GM12878 (cell line): ENCODE data around the gene GPC3. TPM values are rescaled to one million over a fixed set of nuclear protein-coding genes. Genes with fewer than 3 reads are reported as not detected.

Experiments
- ATAC-seq: fragments of 200-7000 bp; cut with Tn5 transposase; 3 replicates; pipeline ENCODE4 v1.9.1; 2020; ENCODE audit warnings: mild to moderate bottlenecking, moderate library complexity
- BruUV-seq: library from RNA; stranded (reverse); fragments of 400-500 nt; replicated peaks from 2 replicates; lab custom pipeline; 2021; lab: Mats Ljungman, UMichigan
- CTCF ChIA-PET: fragments of 300-600 bp; sonication (Branson Sonifier 250); formaldehyde crosslinking; extraction: SDS; loops from one replicate; lab custom pipeline; 2021; ENCODE audit warnings: inconsistent platforms; lab: Yijun Ruan, JAX
- POLR2A ChIA-PET: fragments of 350-600 bp; formaldehyde crosslinking; extraction: SDS; loops from one replicate; lab custom pipeline; 2021; ENCODE audit warnings: inconsistent platforms; lab: Charles Lee
- RAD21 ChIA-PET: fragments of 300-600 bp; sonication (Branson Sonifier 250); formaldehyde crosslinking; loops from one replicate; lab custom pipeline; 2023; ENCODE audit warnings: antibody characterized with exemption; ENCODE audit not compliant: unreplicated experiment; lab: Charles Lee
- SMC1A ChIA-PET: fragments of 300-600 bp; sonication (Branson Sonifier 250); formaldehyde crosslinking; loops from one replicate; lab custom pipeline; 2023; ENCODE audit not compliant: unreplicated experiment, uncharacterized antibody; lab: Charles Lee
- DNase-seq: peaks from one replicate; pipeline ENCODE4 v3.0.0-alpha.2; 2011; ENCODE audit warnings: low read depth, low spot score
- FAIRE-seq: peaks from 3 replicates; lab custom pipeline; 2011; peaks lifted over from hg19 to GRCh38; lab: Jason Lieb, UNC
- H2AFZ ChIP-seq: 2 replicates; pipeline ENCODE4 v1.6.0; 2011; ENCODE audit warnings: low read depth, low read length, control low read depth; ENCODE audit not compliant: control insufficient read depth
- H3K27ac ChIP-seq: 2 replicates; pipeline ENCODE4 v1.5.1; 2011; ENCODE audit warnings: control low read depth; ENCODE audit not compliant: control insufficient read depth, insufficient read depth
- H3K27me3 ChIP-seq, 2 experiments: replicated peaks in 1 of 2; 2 replicates each; pipeline versions ENCODE4 v1.6.0 to v1.6.1; 2011; ENCODE audit warnings: low read length in 1 of 2; ENCODE audit not compliant: control insufficient read depth in 2 of 2, insufficient read depth in 2 of 2
- H3K36me3 ChIP-seq, 2 experiments: 2 replicates each; pipeline ENCODE4 v1.5.1; 2011; ENCODE audit warnings: low read length in 1 of 2; ENCODE audit not compliant: control insufficient read depth in 2 of 2, insufficient read depth in 2 of 2
- H3K4me1 ChIP-seq: 2 replicates; pipeline ENCODE4 v1.6.1; 2011; ENCODE audit warnings: mild to moderate bottlenecking, low read length, moderate library complexity, mixed read lengths; ENCODE audit not compliant: control insufficient read depth, insufficient read depth
- H3K4me2 ChIP-seq: 2 replicates; pipeline ENCODE4 v1.6.0; 2011; ENCODE audit warnings: control low read depth; ENCODE audit not compliant: control insufficient read depth, insufficient read depth
- H3K4me3 ChIP-seq: fragments of 200-600 bp; sonication (generic); 2 replicates; pipeline ENCODE4 v1.5.1; 2016
- H3K79me2 ChIP-seq: 2 replicates; pipeline ENCODE4 v1.6.0; 2011; ENCODE audit warnings: low read length; ENCODE audit not compliant: control insufficient read depth, insufficient read depth
- H3K9ac ChIP-seq: 2 replicates; pipeline ENCODE4 v1.8.0; 2011; ENCODE audit warnings: low read length, control low read depth, mixed read lengths; ENCODE audit not compliant: control insufficient read depth, insufficient read depth
- H3K9me3 ChIP-seq: replicated peaks from 3 replicates; pipeline ENCODE4 v1.5.1; 2011; ENCODE audit warnings: mild to moderate bottlenecking, low read length; ENCODE audit not compliant: control insufficient read depth, insufficient read depth
- H4K20me1 ChIP-seq: 2 replicates; pipeline ENCODE4 v1.6.0; 2011; ENCODE audit not compliant: control insufficient read depth, insufficient read depth
- CBX5 ChIP-seq: sonication (generic); IDR thresholded peaks from 2 replicates; pipeline ENCODE4 v1.6.1; 2016; ENCODE audit warnings: low read depth, moderate library complexity, mild to moderate bottlenecking, inconsistent platforms
- CHD4 ChIP-seq: fragments of 200-600 bp; sonication (generic); IDR thresholded peaks from 2 replicates; pipeline ENCODE4 v1.6.1; 2016; ENCODE audit warnings: mild to moderate bottlenecking
- CREM ChIP-seq: IDR thresholded peaks from 2 replicates; pipeline ENCODE4 v1.6.1; 2014; ENCODE audit warnings: antibody characterized with exemption, low read depth
- HDAC6 ChIP-seq: fragments of 200-600 bp; sonication (generic); IDR thresholded peaks from one replicate; pipeline ENCODE4 v1.8.0; 2017; ENCODE audit warnings: antibody characterized with exemption; ENCODE audit not compliant: unreplicated experiment
- IRF4 ChIP-seq: IDR thresholded peaks from 2 replicates; pipeline ENCODE4 v1.6.1; 2011; ENCODE audit warnings: low read depth, low read length
- KDM1A ChIP-seq: fragments of 200-600 bp; sonication (generic); IDR thresholded peaks from 2 replicates; pipeline ENCODE4 v1.6.1; 2016; ENCODE audit warnings: borderline replicate concordance
- MYC ChIP-seq: IDR thresholded peaks from 2 replicates; pipeline ENCODE4 v1.6.1; 2011; ENCODE audit warnings: mild to moderate bottlenecking, low read length, moderate library complexity, inconsistent platforms; ENCODE audit not compliant: insufficient read depth, insufficient replicate concordance, insufficient read length, severe bottlenecking
- NRF1 ChIP-seq: conservative IDR thresholded peaks from 2 replicates; pipeline ENCODE4 v1.6.1; 2011; ENCODE audit warnings: mild to moderate bottlenecking, low read depth, low read length, improper control_type of control experiment
- RAD51 ChIP-seq: fragments of 450-650 bp; IDR thresholded peaks from 2 replicates; pipeline ENCODE4 v1.6.1; 2016; ENCODE audit warnings: moderate library complexity, mild to moderate bottlenecking, inconsistent platforms
- SMARCA5 ChIP-seq: fragments of 450-650 bp; IDR thresholded peaks from 2 replicates; pipeline ENCODE4 v1.6.1; 2017; ENCODE audit warnings: mild to moderate bottlenecking
- WGBS: methylation state at CpG from one replicate; pipeline ENCODE4 v1.1.6; 2016; ENCODE audit warnings: low lambda C conversion rate; ENCODE audit not compliant: insufficient replicate concordance, insufficient coverage; ENCODE audit errors: missing lambda C conversion rate; 5-methylcytosine and 5-hydroxymethylcytosine counted together
- in situ Hi-C: fragments of 300-500 bp; cut with MboI; formaldehyde crosslinking; loops from 9 replicates; pipeline ENCODE4 v1.14.3; 2018; ENCODE audit warnings: mixed read lengths
- intact Hi-C: fragments of 100-400 bp; cut with micrococcal nuclease; formaldehyde crosslinking; loops from one replicate; pipeline ENCODE4 v1.14.2; 2022; ENCODE audit not compliant: unreplicated experiment
- polyA plus RNA-seq, 11 experiments: library from polyadenylated mRNA; depleted of rRNA in 4 of 11; unstranded in 6 of 11; stranded (reverse) in 5 of 11; fragments of >200 nt; fragmentation: Nextera tagmentation in 4 of 11; fragmentation: Illumina TruSeq in 1 of 11; extraction: Ambion mirVana in 4 of 11; extraction: Trizol in 1 of 11; gene quantifications; 1 replicate in 1 of 11; 2 replicates in 10 of 11; pipeline versions ENCODE4 v1.2.1 to v1.2.3, GENCODE V29; 2011 to 2016; ENCODE audit warnings: inconsistent platforms in 2 of 11, missing spikeins in 2 of 11, low read depth in 1 of 11
- total RNA-seq, 4 experiments: library from RNA; depleted of rRNA in 3 of 4; stranded (reverse); fragments of >200 nt in 3 of 4; fragmentation: Illumina TruSeq in 1 of 4; extraction: Trizol in 1 of 4; gene quantifications; 2 replicates each; pipeline versions ENCODE4 v1.2.1 to v1.2.3, GENCODE V29; 2013 to 2021
- TF ChIP-seq, protein P1 (sequence below): fragments of 450-650 bp; formaldehyde crosslinking; IDR thresholded peaks from 2 replicates; pipeline ENCODE4 v1.4.0; 2020; ENCODE audit warnings: mild to moderate bottlenecking, moderate library complexity
- TF ChIP-seq, protein P2 (sequence below): fragments of 450-650 bp; IDR thresholded peaks from 2 replicates; pipeline ENCODE4 v1.6.1; 2017; ENCODE audit warnings: antibody characterized with exemption, mild to moderate bottlenecking, moderate library complexity
- TF ChIP-seq, protein P3 (sequence below): fragments of 450-650 bp; IDR thresholded peaks from 2 replicates; pipeline ENCODE4 v1.6.1; 2018; ENCODE audit warnings: mild to moderate bottlenecking, low read depth, moderate library complexity; ENCODE audit not compliant: partially characterized antibody
- TF ChIP-seq, protein P4 (sequence below): IDR thresholded peaks from 2 replicates; pipeline ENCODE4 v1.6.1; 2012; ENCODE audit warnings: low read length, inconsistent platforms

Gene GPC3
- total and polyA plus RNA-seq, 10 of the 15 experiments (the other 5 are each of a cell fraction or from before 2014, with no cell fraction given), result 0.09 to 0.82 TPM; not detected in 8

DNA sequence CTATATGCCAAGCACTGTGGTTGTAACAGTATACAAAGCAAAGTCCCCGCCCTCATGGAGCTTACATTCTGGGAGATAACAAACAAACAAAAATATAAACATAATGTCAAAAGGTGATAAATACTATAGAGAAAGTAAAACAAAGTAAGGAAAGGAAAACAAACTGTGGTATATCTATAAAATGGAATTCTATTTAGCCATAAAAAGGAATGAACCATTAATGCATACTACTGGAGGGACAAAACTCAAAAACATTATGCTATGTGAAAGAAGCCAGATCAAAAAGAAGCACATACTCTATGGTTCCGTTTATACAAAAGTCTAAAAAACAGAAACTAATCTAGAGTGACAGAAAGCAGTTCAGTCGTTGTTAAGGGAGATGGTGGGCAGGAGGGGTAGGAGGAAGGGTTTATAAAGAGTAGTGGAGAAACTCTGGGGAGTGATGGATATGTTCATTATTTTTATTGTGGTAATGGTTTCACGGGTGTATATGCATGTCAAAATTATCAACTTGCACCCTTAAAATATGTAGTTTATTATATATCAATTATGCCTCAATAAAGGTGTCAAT lies 31.5 kb downstream of the GPC3 start:
- 9% methylated on average over 4 of the region's 4 CpGs for WGBS
- SMC1A ChIA-PET, result no interaction called here
- BruUV-seq, result no TSS peak
- TF ChIP-seq HDAC6, result no peak
- no peak for TF ChIP-seq IRF4
- TF ChIP-seq CREM, result no peak
- TF ChIP-seq CBX5, result no peak
- TF ChIP-seq SMARCA5, result no peak
- TF ChIP-seq KDM1A, result no peak
- no peak for TF ChIP-seq MYC
- TF ChIP-seq, protein P1, sequence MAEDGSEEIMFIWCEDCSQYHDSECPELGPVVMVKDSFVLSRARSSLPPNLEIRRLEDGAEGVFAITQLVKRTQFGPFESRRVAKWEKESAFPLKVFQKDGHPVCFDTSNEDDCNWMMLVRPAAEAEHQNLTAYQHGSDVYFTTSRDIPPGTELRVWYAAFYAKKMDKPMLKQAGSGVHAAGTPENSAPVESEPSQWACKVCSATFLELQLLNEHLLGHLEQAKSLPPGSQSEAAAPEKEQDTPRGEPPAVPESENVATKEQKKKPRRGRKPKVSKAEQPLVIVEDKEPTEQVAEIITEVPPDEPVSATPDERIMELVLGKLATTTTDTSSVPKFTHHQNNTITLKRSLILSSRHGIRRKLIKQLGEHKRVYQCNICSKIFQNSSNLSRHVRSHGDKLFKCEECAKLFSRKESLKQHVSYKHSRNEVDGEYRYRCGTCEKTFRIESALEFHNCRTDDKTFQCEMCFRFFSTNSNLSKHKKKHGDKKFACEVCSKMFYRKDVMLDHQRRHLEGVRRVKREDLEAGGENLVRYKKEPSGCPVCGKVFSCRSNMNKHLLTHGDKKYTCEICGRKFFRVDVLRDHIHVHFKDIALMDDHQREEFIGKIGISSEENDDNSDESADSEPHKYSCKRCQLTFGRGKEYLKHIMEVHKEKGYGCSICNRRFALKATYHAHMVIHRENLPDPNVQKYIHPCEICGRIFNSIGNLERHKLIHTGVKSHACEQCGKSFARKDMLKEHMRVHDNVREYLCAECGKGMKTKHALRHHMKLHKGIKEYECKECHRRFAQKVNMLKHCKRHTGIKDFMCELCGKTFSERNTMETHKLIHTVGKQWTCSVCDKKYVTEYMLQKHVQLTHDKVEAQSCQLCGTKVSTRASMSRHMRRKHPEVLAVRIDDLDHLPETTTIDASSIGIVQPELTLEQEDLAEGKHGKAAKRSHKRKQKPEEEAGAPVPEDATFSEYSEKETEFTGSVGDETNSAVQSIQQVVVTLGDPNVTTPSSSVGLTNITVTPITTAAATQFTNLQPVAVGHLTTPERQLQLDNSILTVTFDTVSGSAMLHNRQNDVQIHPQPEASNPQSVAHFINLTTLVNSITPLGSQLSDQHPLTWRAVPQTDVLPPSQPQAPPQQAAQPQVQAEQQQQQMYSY (CRISPR knock-in tag), result no peak
- TF ChIP-seq, protein P2, sequence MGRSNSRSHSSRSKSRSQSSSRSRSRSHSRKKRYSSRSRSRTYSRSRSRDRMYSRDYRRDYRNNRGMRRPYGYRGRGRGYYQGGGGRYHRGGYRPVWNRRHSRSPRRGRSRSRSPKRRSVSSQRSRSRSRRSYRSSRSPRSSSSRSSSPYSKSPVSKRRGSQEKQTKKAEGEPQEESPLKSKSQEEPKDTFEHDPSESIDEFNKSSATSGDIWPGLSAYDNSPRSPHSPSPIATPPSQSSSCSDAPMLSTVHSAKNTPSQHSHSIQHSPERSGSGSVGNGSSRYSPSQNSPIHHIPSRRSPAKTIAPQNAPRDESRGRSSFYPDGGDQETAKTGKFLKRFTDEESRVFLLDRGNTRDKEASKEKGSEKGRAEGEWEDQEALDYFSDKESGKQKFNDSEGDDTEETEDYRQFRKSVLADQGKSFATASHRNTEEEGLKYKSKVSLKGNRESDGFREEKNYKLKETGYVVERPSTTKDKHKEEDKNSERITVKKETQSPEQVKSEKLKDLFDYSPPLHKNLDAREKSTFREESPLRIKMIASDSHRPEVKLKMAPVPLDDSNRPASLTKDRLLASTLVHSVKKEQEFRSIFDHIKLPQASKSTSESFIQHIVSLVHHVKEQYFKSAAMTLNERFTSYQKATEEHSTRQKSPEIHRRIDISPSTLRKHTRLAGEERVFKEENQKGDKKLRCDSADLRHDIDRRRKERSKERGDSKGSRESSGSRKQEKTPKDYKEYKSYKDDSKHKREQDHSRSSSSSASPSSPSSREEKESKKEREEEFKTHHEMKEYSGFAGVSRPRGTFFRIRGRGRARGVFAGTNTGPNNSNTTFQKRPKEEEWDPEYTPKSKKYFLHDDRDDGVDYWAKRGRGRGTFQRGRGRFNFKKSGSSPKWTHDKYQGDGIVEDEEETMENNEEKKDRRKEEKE, result no peak
- no peak for TF ChIP-seq RAD51
- TF ChIP-seq, protein P3, sequence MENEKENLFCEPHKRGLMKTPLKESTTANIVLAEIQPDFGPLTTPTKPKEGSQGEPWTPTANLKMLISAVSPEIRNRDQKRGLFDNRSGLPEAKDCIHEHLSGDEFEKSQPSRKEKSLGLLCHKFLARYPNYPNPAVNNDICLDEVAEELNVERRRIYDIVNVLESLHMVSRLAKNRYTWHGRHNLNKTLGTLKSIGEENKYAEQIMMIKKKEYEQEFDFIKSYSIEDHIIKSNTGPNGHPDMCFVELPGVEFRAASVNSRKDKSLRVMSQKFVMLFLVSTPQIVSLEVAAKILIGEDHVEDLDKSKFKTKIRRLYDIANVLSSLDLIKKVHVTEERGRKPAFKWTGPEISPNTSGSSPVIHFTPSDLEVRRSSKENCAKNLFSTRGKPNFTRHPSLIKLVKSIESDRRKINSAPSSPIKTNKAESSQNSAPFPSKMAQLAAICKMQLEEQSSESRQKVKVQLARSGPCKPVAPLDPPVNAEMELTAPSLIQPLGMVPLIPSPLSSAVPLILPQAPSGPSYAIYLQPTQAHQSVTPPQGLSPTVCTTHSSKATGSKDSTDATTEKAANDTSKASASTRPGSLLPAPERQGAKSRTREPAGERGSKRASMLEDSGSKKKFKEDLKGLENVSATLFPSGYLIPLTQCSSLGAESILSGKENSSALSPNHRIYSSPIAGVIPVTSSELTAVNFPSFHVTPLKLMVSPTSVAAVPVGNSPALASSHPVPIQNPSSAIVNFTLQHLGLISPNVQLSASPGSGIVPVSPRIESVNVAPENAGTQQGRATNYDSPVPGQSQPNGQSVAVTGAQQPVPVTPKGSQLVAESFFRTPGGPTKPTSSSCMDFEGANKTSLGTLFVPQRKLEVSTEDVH, result no peak
- TF ChIP-seq, protein P4, sequence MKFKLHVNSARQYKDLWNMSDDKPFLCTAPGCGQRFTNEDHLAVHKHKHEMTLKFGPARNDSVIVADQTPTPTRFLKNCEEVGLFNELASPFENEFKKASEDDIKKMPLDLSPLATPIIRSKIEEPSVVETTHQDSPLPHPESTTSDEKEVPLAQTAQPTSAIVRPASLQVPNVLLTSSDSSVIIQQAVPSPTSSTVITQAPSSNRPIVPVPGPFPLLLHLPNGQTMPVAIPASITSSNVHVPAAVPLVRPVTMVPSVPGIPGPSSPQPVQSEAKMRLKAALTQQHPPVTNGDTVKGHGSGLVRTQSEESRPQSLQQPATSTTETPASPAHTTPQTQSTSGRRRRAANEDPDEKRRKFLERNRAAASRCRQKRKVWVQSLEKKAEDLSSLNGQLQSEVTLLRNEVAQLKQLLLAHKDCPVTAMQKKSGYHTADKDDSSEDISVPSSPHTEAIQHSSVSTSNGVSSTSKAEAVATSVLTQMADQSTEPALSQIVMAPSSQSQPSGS, result no peak
- no peak for TF ChIP-seq NRF1
- TF ChIP-seq CHD4, result no peak

More for the DNA sequence above, 31.5 kb downstream of the GPC3 start:
- in situ Hi-C loops (no loop called here), intact Hi-C loops (no loop called here)
- RAD21 ChIA-PET, result no interaction called here
- Histone ChIP-seq H3K9me3 (no peaks in the 10 kb centered on the region), H3K4me1 (no peaks in the 10 kb centered on the region), H3K9ac (no peak overlapping the region), H4K20me1 (no peaks in the 10 kb centered on the region), H3K4me2 (no peak overlapping the region), H3K4me3 (no peak overlapping the region), H3K36me3 (no peaks in the 10 kb centered on the region), H3K27ac (no peak overlapping the region), H3K79me2 (no peaks in the 10 kb centered on the region), H2AFZ (no peak overlapping the region), H3K27me3 (no peaks in the 10 kb centered on the region)
- DNase-seq (no peak), FAIRE-seq (no peak), ATAC-seq (no peak)
- CTCF ChIA-PET, result no interaction called here
- POLR2A ChIA-PET, result no interaction called here
